ENCODE results near the gene FBL. TPM values are rescaled to one million over a fixed set of nuclear protein-coding genes. Genes with fewer than 3 reads are reported as not detected.

Gene FBL
- total RNA-seq, 2 donors from 2014 or later: 482 to 499 TPM

GRCh38 chr19:39807846-39808364 lies 38.3 kb downstream of the FBL start:
- no peak for DNase-seq
- ATAC-seq (replicated peaks in 1 of 2): no peak
- Mint-ChIP-seq H3K27ac (no peak overlapping the region), H3K4me1 (ENCODE audit: low read depth) (no peaks in the 10 kb centered on the region), H3K4me3 (no peak overlapping the region), H3K36me3 (ENCODE audit: insufficient read depth in 2 of 2) (peaks cover 0 to 1% of the 10 kb centered on the region in 2 donors), H3K9me3 (peaks cover 1 to 2% of the 10 kb centered on the region in 2 donors), H3K27me3 (ENCODE audit: low read depth) (peaks cover 7% of the 10 kb centered on the region)

DNA sequence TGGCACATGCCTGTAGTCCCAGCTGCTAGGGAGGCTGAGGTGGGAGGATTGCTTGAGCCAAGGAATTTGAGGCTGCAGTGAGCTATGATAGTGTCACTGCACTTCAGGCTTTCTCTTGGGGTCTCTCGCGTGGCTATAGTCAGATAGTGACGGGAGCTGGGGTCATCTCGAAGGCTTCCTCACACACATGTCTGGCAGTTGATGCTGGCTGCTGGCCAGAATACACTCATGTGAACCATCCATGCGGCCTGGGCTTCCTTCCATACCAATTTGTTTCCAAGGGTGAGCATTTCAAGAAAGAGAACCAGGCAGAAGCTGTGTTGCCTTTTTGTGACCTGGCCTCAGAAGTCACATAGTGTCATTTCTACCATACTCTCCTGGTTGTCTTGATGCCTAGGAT lies 41.1 kb downstream of the FBL start:
- H3K4me1 Mint-ChIP-seq (ENCODE audit: low read depth): no peaks in the 10 kb centered on the region
- no peak for ATAC-seq (replicated peaks in 1 of 2)
- H3K9me3 Mint-ChIP-seq: peaks cover 1 to 2% of the 10 kb centered on the region in 2 donors
- H3K4me3 Mint-ChIP-seq: no peak overlapping the region
- no peak for DNase-seq
- H3K36me3 Mint-ChIP-seq (ENCODE audit: insufficient read depth in 2 of 2): peaks cover 0 to 1% of the 10 kb centered on the region in 2 donors
- no peak overlapping the region for H3K27ac Mint-ChIP-seq
- peaks cover 17% of the 10 kb centered on the region for H3K27me3 Mint-ChIP-seq (ENCODE audit: low read depth)

DNA sequence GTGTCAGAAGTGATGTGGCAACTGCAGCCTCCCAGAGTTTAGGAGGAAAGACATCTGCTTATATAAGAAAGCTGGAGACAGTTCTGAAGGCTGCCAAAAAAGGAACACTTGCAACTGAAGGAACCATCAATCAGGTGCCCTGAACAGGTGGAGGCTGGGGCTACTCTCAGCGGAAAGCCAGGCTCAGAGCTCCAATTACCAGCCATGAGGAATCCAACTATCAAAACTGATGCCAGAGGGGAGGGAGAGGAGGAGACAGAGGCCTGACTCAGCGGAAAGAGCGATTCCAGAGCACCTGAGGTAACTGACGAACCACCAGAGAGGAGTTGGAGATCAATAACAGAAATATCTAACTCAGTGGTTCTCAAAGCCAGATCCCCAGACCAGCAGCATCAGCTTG lies 43.2 kb downstream of the FBL start:
- Mint-ChIP-seq H3K4me1 (ENCODE audit: low read depth) (no peaks in the 10 kb centered on the region), H3K9me3 (peaks cover 0 to under 1% of the 10 kb centered on the region in 2 donors), H3K27me3 (ENCODE audit: low read depth) (peaks cover 25% of the 10 kb centered on the region), H3K36me3 (ENCODE audit: insufficient read depth in 2 of 2) (peaks cover 0 to 1% of the 10 kb centered on the region in 2 donors), H3K4me3 (no peak overlapping the region), H3K27ac (no peak overlapping the region)
- DNase-seq: no peak
- no peak for ATAC-seq (replicated peaks in 1 of 2)

- no peak for ATAC-seq (replicated peaks in 1 of 2)
- no peak overlapping the region for H3K4me3 Mint-ChIP-seq
- H3K4me1 Mint-ChIP-seq (ENCODE audit: low read depth): peaks cover 8% of the 10 kb centered on the region
- no peak for DNase-seq
- H3K27me3 Mint-ChIP-seq (ENCODE audit: low read depth): peaks cover 19% of the 10 kb centered on the region
- H3K27ac Mint-ChIP-seq: no peak overlapping the region
- H3K36me3 Mint-ChIP-seq (ENCODE audit: insufficient read depth in 2 of 2): no peaks in the 10 kb centered on the region
- no peaks in the 10 kb centered on the region for H3K9me3 Mint-ChIP-seq
These were observed 49.1 kb downstream of the FBL start for GRCh38 chr19:39797083-39797482.

GRCh38 chr19:39796000-39796498 lies 50.1 kb downstream of the FBL start:
- Mint-ChIP-seq H3K36me3 (ENCODE audit: insufficient read depth in 2 of 2) (no peaks in the 10 kb centered on the region), H3K4me1 (ENCODE audit: low read depth) (peaks cover 8% of the 10 kb centered on the region), H3K9me3 (no peaks in the 10 kb centered on the region), H3K27ac (no peak overlapping the region), H3K27me3 (ENCODE audit: low read depth) (peaks cover 14% of the 10 kb centered on the region), H3K4me3 (no peak overlapping the region)
- ATAC-seq (replicated peaks in 1 of 2) (no peak), DNase-seq (no peak)

- H3K27ac Mint-ChIP-seq: no peak overlapping the region
- H3K4me3 Mint-ChIP-seq: no peak overlapping the region
- H3K27me3 Mint-ChIP-seq (ENCODE audit: low read depth): peaks cover 14% of the 10 kb centered on the region
- H3K4me1 Mint-ChIP-seq (ENCODE audit: low read depth): peaks cover 8% of the 10 kb centered on the region
- H3K36me3 Mint-ChIP-seq (ENCODE audit: insufficient read depth in 2 of 2): no peaks in the 10 kb centered on the region
- ATAC-seq (replicated peaks in 1 of 2): peak; percentile 43 to 62
- peak; percentile 17 to 18 for DNase-seq
- no peaks in the 10 kb centered on the region for H3K9me3 Mint-ChIP-seq
These were observed 51.2 kb downstream of the FBL start for GRCh38 chr19:39795001-39795400.

DNA sequence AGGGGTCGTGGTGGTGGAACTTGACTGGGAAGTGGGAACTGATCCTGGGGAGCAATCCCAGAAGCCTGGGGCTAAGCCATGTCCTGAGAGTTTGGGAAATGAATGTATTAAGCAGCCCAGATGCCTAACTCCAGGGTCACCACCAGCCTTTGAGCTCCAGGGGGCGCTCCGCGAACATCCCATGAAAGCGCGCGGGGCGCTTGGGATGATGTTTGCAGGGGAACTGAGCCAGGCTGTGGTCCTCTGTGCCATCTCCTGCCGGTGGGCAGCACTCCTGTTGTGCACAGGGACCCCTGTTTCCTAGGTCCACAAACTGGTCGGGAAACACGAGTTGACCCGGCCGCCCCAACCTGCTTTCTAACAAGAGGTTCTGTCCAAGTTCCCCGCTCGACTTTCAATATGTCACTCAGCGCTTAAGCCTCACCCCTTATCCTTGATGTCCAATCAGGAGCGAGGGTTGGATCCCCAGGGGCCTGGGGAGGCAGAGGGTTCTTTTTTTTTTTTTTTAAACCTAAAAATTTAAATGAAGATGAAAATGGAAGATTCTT lies 53.1 kb downstream of the FBL start:
- H3K36me3 Mint-ChIP-seq (ENCODE audit: insufficient read depth in 2 of 2): peaks cover 0 to 4% of the 10 kb centered on the region in 2 donors
- ATAC-seq (replicated peaks in 1 of 2): peak; percentile 91 to 96

GRCh38 chr19:39788244-39788643 lies 57.9 kb downstream of the FBL start:
- Mint-ChIP-seq H3K4me3 (no peak overlapping the region), H3K27me3 (ENCODE audit: low read depth) (peaks cover 23% of the 10 kb centered on the region), H3K27ac (no peak overlapping the region), H3K36me3 (ENCODE audit: insufficient read depth in 2 of 2) (peaks cover 3 to 5% of the 10 kb centered on the region in 2 donors), H3K4me1 (ENCODE audit: low read depth) (no peaks in the 10 kb centered on the region), H3K9me3 (peaks cover 2 to 7% of the 10 kb centered on the region in 2 donors)
- ATAC-seq (replicated peaks in 1 of 2) (no peak), DNase-seq (no peak)

More for the DNA sequence above, 53.1 kb downstream of the FBL start:
- Mint-ChIP-seq H3K4me3 (peak overlapping the region; percentile 78 to 89), H3K27me3 (ENCODE audit: low read depth) (peaks cover 6% of the 10 kb centered on the region), H3K27ac (no peak overlapping the region), H3K9me3 (peaks cover under 1 to 5% of the 10 kb centered on the region in 2 donors), H3K4me1 (ENCODE audit: low read depth) (peaks cover 8% of the 10 kb centered on the region)
- peak; percentile 76 to 80 for DNase-seq

Other genes with a start within 250 kb of the FBL start
- gene LGALS13, start 243.9 kb downstream of the FBL start, total RNA-seq: not detected
- gene LGALS16, start 190.5 kb downstream of the FBL start, total RNA-seq: not detected
- 1 to 10 TPM; 4.3 to 9.5 TPM for gene LGALS14, start 141.9 kb downstream of the FBL start, total RNA-seq
- 1 to 10 TPM in 1 of 2 donors, not detected in 1; 1.7 TPM for gene CLC, start 108.3 kb downstream of the FBL start, total RNA-seq
- not detected for gene LEUTX, start 67.5 kb downstream of the FBL start, total RNA-seq
- gene DYRK1B, start 12.2 kb downstream of the FBL start, total RNA-seq: 1 to 10 TPM; 6.1 to 7.0 TPM
- 10 to 100 TPM in 1 of 2 donors, 1 to 10 TPM in 1; 7.2 to 13.4 TPM for gene FCGBP, start 88.3 kb upstream of the FBL start, total RNA-seq
- 100 to 1,000 TPM; 101 to 114 TPM for gene PSMC4, start 124.8 kb upstream of the FBL start, total RNA-seq
- gene ZNF546, start 150.7 kb upstream of the FBL start, total RNA-seq: 1 to 10 TPM; 4.5 to 6.1 TPM
- 10 to 100 TPM; 11.7 to 15.9 TPM for gene ZNF780B, start 209.9 kb upstream of the FBL start, total RNA-seq
- gene ZNF780A, start 244.6 kb upstream of the FBL start, total RNA-seq: 10 to 100 TPM; 13.8 to 15.0 TPM

All from activated T-cell treated with anti-CD3 and anti-CD28 coated beads, Interleukin-2, amount 50 U/mL, for 72 hours (primary cell).